ENCODE measurements around the gene MYCBP2.

DNA sequence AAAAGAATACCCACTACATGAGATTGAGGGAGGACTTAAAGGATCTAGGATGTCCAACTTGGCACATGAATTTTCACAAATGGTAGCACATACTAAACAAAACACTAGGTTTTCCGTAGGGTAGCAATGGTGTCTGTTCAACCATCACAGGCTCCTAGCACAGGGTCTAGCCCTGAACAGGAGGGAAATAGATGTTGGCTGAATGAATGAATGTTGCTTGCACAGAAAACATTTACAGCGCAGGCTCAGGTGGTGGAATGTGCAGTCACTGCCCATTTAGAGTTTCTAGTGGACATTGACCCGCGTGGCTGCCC, 1.9 kb upstream of the MYCBP2 start:
- TF ChIP-seq, protein P1, sequence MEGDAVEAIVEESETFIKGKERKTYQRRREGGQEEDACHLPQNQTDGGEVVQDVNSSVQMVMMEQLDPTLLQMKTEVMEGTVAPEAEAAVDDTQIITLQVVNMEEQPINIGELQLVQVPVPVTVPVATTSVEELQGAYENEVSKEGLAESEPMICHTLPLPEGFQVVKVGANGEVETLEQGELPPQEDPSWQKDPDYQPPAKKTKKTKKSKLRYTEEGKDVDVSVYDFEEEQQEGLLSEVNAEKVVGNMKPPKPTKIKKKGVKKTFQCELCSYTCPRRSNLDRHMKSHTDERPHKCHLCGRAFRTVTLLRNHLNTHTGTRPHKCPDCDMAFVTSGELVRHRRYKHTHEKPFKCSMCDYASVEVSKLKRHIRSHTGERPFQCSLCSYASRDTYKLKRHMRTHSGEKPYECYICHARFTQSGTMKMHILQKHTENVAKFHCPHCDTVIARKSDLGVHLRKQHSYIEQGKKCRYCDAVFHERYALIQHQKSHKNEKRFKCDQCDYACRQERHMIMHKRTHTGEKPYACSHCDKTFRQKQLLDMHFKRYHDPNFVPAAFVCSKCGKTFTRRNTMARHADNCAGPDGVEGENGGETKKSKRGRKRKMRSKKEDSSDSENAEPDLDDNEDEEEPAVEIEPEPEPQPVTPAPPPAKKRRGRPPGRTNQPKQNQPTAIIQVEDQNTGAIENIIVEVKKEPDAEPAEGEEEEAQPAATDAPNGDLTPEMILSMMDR (IDR thresholded peaks at IDR 0.05; ENCODE audit: low read depth, low read length, missing input control): no peak
- TF ChIP-seq, protein P2, sequence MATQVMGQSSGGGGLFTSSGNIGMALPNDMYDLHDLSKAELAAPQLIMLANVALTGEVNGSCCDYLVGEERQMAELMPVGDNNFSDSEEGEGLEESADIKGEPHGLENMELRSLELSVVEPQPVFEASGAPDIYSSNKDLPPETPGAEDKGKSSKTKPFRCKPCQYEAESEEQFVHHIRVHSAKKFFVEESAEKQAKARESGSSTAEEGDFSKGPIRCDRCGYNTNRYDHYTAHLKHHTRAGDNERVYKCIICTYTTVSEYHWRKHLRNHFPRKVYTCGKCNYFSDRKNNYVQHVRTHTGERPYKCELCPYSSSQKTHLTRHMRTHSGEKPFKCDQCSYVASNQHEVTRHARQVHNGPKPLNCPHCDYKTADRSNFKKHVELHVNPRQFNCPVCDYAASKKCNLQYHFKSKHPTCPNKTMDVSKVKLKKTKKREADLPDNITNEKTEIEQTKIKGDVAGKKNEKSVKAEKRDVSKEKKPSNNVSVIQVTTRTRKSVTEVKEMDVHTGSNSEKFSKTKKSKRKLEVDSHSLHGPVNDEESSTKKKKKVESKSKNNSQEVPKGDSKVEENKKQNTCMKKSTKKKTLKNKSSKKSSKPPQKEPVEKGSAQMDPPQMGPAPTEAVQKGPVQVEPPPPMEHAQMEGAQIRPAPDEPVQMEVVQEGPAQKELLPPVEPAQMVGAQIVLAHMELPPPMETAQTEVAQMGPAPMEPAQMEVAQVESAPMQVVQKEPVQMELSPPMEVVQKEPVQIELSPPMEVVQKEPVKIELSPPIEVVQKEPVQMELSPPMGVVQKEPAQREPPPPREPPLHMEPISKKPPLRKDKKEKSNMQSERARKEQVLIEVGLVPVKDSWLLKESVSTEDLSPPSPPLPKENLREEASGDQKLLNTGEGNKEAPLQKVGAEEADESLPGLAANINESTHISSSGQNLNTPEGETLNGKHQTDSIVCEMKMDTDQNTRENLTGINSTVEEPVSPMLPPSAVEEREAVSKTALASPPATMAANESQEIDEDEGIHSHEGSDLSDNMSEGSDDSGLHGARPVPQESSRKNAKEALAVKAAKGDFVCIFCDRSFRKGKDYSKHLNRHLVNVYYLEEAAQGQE (IDR thresholded peaks at IDR 0.05): no peak
- TF ChIP-seq, protein P3, sequence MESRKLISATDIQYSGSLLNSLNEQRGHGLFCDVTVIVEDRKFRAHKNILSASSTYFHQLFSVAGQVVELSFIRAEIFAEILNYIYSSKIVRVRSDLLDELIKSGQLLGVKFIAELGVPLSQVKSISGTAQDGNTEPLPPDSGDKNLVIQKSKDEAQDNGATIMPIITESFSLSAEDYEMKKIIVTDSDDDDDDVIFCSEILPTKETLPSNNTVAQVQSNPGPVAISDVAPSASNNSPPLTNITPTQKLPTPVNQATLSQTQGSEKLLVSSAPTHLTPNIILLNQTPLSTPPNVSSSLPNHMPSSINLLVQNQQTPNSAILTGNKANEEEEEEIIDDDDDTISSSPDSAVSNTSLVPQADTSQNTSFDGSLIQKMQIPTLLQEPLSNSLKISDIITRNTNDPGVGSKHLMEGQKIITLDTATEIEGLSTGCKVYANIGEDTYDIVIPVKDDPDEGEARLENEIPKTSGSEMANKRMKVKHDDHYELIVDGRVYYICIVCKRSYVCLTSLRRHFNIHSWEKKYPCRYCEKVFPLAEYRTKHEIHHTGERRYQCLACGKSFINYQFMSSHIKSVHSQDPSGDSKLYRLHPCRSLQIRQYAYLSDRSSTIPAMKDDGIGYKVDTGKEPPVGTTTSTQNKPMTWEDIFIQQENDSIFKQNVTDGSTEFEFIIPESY (IDR thresholded peaks at IDR 0.05): no peak
- TF ChIP-seq, protein P4, sequence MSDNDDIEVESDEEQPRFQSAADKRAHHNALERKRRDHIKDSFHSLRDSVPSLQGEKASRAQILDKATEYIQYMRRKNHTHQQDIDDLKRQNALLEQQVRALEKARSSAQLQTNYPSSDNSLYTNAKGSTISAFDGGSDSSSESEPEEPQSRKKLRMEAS (IDR thresholded peaks at IDR 0.05): no peak
- TF ChIP-seq JUND (IDR thresholded peaks at IDR 0.05) (no peak), YY1 (IDR thresholded peaks at IDR 0.05) (no peak), RAD21 (IDR thresholded peaks at IDR 0.05) (no peak), HNF4A (conservative IDR thresholded peaks at IDR 0.05) (no peak), FOXA1 (IDR thresholded peaks at IDR 0.05) (no peak), TAF1 (conservative IDR thresholded peaks at IDR 0.05) (no peak), EGR1 (IDR thresholded peaks at IDR 0.05; ENCODE audit: low read depth in 2 of 2) (no peak), RXRA (IDR thresholded peaks at IDR 0.05) (no peak), GABPA (IDR thresholded peaks at IDR 0.05 in 1 of 2, conservative IDR thresholded peaks at IDR 0.05 in 1 of 2) (no peak)
- TF ChIP-seq, protein P5, sequence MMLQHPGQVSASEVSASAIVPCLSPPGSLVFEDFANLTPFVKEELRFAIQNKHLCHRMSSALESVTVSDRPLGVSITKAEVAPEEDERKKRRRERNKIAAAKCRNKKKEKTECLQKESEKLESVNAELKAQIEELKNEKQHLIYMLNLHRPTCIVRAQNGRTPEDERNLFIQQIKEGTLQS (IDR thresholded peaks at IDR 0.05): no peak

All from liver (tissue), 3 donors.